HEK293 (cell line): ENCODE results near the gene DDOST.
A peak's percentile ranks its signal among the peaks of the same experiment; 100 is the strongest.

ENCODE experiments used
- CTCF ChIA-PET: fragments of 350-600 bp; formaldehyde crosslinking; extraction: SDS; loops from one replicate; lab custom pipeline; 2021; ENCODE audit warnings: antibody characterized with exemption; lab: Yijun Ruan, JAX
- POLR2A ChIA-PET: fragments of 300-600 bp; formaldehyde crosslinking; extraction: SDS; loops from one replicate; lab custom pipeline; 2020; ENCODE audit warnings: antibody characterized with exemption, inconsistent platforms; lab: Yijun Ruan, JAX
- H3K27ac ChIP-seq: fragments of 200-500 bp; sonication (Bioruptor generic); 2 replicates; pipeline ENCODE4 v1.5.1; 2014; ENCODE audit warnings: low read depth, low read length, control low read depth, inconsistent platforms; ENCODE audit errors: extremely low read depth
- H3K36me3 ChIP-seq, 2 experiments: fragments of 200-500 bp in 1 of 2; sonication (Bioruptor generic) in 1 of 2; 1 replicate in 1 of 2; 2 replicates in 1 of 2; pipeline ENCODE4 v1.5.1; 2014 to 2017; ENCODE audit warnings: inconsistent platforms in 2 of 2, low read length in 2 of 2; ENCODE audit not compliant: control insufficient read depth in 2 of 2, insufficient read depth in 1 of 2
- H3K4me1 ChIP-seq: fragments of 200-500 bp; sonication (Bioruptor generic); 2 replicates; pipeline ENCODE4 v1.5.1; 2014; ENCODE audit warnings: mild to moderate bottlenecking, low read length, inconsistent platforms; ENCODE audit not compliant: control insufficient read depth, insufficient read depth
- H3K4me3 ChIP-seq: 2 replicates; pipeline ENCODE4 v1.5.1; 2011; ENCODE audit warnings: low read depth, mild to moderate bottlenecking, control low read depth, low read length, moderate library complexity
- H3K9me3 ChIP-seq: fragments of 200-500 bp; sonication (Bioruptor generic); 2 replicates; pipeline ENCODE4 v1.5.1; 2014; ENCODE audit warnings: low read depth, low read length, inconsistent platforms; ENCODE audit not compliant: control insufficient read depth, insufficient read depth
- GLI2 ChIP-seq: fragments of 450-650 bp; formaldehyde crosslinking; IDR thresholded peaks from 2 replicates; pipeline ENCODE4; 2017; ENCODE audit warnings: missing biosample characterization, missing genetic modification characterization, low read depth, borderline replicate concordance
- MEIS1 ChIP-seq: sonication (generic); formaldehyde crosslinking; IDR thresholded peaks from 2 replicates; pipeline ENCODE4 v1.8.1; 2022; ENCODE audit warnings: missing genetic modification reagents, mild to moderate bottlenecking, borderline replicate concordance
- PRDM6 ChIP-seq: fragments of 450-650 bp; formaldehyde crosslinking; IDR thresholded peaks from 2 replicates; pipeline ENCODE4 v1.5.1; 2017; ENCODE audit warnings: missing biosample characterization, missing genetic modification characterization
- RBAK ChIP-seq: fragments of 450-650 bp; formaldehyde crosslinking; IDR thresholded peaks from 2 replicates; pipeline ENCODE4 v1.5.1; 2016; ENCODE audit warnings: missing biosample characterization, missing genetic modification characterization
- ZBTB21 ChIP-seq: fragments of 450-650 bp; formaldehyde crosslinking; IDR thresholded peaks from 2 replicates; pipeline ENCODE4 v1.5.1; 2017; ENCODE audit warnings: missing biosample characterization, missing genetic modification characterization
- ZBTB8A ChIP-seq: fragments of 450-650 bp; formaldehyde crosslinking; IDR thresholded peaks from 2 replicates; pipeline ENCODE4 v1.5.1; 2016; ENCODE audit warnings: missing biosample characterization, missing genetic modification characterization
- ZFP69B ChIP-seq: fragments of 450-650 bp; formaldehyde crosslinking; IDR thresholded peaks from 2 replicates; pipeline ENCODE4 v1.5.1; 2016; ENCODE audit warnings: missing biosample characterization, missing genetic modification characterization
- ZNF155 ChIP-seq: fragments of 450-650 bp; formaldehyde crosslinking; IDR thresholded peaks from 2 replicates; pipeline ENCODE4 v1.5.1; 2016; ENCODE audit warnings: missing biosample characterization, missing genetic modification characterization
- ZNF324 ChIP-seq: fragments of 450-650 bp; formaldehyde crosslinking; IDR thresholded peaks from 2 replicates; pipeline ENCODE4 v1.5.1; 2016; ENCODE audit warnings: missing biosample characterization, missing genetic modification characterization
- ZNF433 ChIP-seq: fragments of 450-650 bp; formaldehyde crosslinking; IDR thresholded peaks from 2 replicates; pipeline ENCODE4 v1.5.1; 2016; ENCODE audit warnings: missing biosample characterization, missing genetic modification characterization, low read depth
- ZNF610 ChIP-seq: fragments of 450-650 bp; formaldehyde crosslinking; IDR thresholded peaks from 2 replicates; pipeline ENCODE4 v1.5.1; 2016; ENCODE audit warnings: missing biosample characterization, missing genetic modification characterization, borderline replicate concordance
- ZNF621 ChIP-seq: fragments of 450-650 bp; formaldehyde crosslinking; IDR thresholded peaks from 2 replicates; pipeline ENCODE4 v1.5.1; 2017; ENCODE audit warnings: missing biosample characterization, missing genetic modification characterization
- ZNF624 ChIP-seq: fragments of 450-650 bp; formaldehyde crosslinking; IDR thresholded peaks from 2 replicates; pipeline ENCODE4 v1.5.1; 2017; ENCODE audit warnings: missing biosample characterization, missing genetic modification characterization
- ZNF664 ChIP-seq: fragments of 450-650 bp; formaldehyde crosslinking; IDR thresholded peaks from 2 replicates; pipeline ENCODE4 v1.5.1; 2016; ENCODE audit warnings: missing biosample characterization, missing genetic modification characterization
- TF ChIP-seq, protein P1 (sequence below): fragments of 450-650 bp; formaldehyde crosslinking; IDR thresholded peaks from 2 replicates; pipeline ENCODE4 v1.5.1; 2016; ENCODE audit warnings: missing biosample characterization, missing genetic modification characterization
- TF ChIP-seq, protein P2 (sequence below): fragments of 450-650 bp; formaldehyde crosslinking; IDR thresholded peaks from 2 replicates; pipeline ENCODE4 v1.5.1; 2016; ENCODE audit warnings: missing biosample characterization, missing genetic modification characterization, low read depth
- TF ChIP-seq, protein P3 (sequence below): fragments of 450-650 bp; formaldehyde crosslinking; optimal IDR thresholded peaks from 2 replicates; pipeline ENCODE3; 2016; ENCODE audit warnings: missing biosample characterization, mild to moderate bottlenecking, missing genetic modification characterization

The DDOST gene

DNA sequence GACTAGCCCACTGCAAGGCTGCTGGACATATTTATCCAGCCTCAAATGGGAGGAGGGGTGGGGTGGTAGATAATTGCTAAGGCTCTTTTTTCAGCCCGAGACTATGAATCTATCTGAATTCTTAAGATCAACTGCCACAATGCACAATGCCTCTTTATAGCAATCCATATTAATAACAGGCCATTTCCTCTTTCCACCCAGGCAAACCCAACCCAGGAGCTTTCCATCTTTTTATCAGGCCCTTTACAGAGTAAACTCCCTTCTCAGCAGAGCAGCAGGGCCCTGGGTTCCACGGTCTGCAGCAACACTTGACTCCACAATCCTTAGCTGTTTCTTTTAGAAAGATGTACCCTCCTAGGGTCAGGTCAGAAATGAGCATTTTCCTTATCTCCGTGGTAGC lies 806 bp downstream of the DDOST start:
- Histone ChIP-seq H3K27ac (peak overlapping the region; percentile 49; the same call in 1 of the 2 replicates), H3K9me3 (no peaks in the 10 kb centered on the region), H3K4me1 (no peaks in the 10 kb centered on the region), H3K36me3 (peaks cover 16 to 48% of the 10 kb centered on the region in 2 experiments), H3K4me3 (peak overlapping the region; percentile 72)
- TF ChIP-seq ZNF664 (tag by site-specific recombination) (no peak), ZNF324 (tag by site-specific recombination) (no peak), ZNF610 (tag by site-specific recombination) (no peak), GLI2 (tag by site-specific recombination) (no peak), ZNF155 (no peak), MEIS1 (CRISPR knock-in tag) (no peak), ZBTB21 (no peak), PRDM6 (no peak), ZNF433 (no peak), RBAK (no peak), ZNF624 (tag by site-specific recombination) (no peak), ZFP69B (tag by site-specific recombination) (no peak), ZNF621 (tag by site-specific recombination) (no peak)
- TF ChIP-seq, protein P1, sequence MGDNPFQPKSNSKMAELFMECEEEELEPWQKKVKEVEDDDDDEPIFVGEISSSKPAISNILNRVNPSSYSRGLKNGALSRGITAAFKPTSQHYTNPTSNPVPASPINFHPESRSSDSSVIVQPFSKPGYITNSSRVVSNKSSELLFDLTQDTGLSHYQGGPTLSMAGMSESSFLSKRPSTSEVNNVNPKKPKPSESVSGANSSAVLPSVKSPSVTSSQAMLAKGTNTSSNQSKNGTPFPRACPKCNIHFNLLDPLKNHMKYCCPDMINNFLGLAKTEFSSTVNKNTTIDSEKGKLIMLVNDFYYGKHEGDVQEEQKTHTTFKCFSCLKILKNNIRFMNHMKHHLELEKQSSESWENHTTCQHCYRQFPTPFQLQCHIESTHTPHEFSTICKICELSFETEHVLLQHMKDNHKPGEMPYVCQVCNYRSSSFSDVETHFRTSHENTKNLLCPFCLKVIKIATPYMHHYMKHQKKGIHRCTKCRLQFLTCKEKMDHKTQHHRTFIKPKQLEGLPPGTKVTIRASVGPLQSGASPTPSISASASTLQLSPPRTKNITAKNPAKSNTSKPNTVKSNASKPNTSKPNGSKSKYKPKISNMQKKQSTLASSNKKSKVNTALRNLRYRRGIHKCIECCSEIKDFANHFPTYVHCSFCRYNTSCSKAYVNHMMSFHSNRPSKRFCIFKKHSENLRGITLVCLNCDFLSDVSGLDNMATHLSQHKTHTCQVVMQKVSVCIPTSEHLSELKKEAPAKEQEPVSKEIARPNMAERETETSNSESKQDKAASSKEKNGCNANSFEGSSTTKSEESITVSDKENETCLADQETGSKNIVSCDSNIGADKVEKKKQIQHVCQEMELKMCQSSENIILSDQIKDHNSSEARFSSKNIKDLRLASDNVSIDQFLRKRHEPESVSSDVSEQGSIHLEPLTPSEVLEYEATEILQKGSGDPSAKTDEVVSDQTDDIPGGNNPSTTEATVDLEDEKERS (tag by site-specific recombination), result no peak
- TF ChIP-seq, protein P2, sequence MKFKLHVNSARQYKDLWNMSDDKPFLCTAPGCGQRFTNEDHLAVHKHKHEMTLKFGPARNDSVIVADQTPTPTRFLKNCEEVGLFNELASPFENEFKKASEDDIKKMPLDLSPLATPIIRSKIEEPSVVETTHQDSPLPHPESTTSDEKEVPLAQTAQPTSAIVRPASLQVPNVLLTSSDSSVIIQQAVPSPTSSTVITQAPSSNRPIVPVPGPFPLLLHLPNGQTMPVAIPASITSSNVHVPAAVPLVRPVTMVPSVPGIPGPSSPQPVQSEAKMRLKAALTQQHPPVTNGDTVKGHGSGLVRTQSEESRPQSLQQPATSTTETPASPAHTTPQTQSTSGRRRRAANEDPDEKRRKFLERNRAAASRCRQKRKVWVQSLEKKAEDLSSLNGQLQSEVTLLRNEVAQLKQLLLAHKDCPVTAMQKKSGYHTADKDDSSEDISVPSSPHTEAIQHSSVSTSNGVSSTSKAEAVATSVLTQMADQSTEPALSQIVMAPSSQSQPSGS (tag by site-specific recombination), result no peak
- TF ChIP-seq, protein P3, sequence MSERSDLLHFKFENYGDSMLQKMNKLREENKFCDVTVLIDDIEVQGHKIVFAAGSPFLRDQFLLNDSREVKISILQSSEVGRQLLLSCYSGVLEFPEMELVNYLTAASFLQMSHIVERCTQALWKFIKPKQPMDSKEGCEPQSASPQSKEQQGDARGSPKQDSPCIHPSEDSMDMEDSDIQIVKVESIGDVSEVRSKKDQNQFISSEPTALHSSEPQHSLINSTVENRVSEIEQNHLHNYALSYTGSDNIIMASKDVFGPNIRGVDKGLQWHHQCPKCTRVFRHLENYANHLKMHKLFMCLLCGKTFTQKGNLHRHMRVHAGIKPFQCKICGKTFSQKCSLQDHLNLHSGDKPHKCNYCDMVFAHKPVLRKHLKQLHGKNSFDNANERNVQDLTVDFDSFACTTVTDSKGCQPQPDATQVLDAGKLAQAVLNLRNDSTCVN, result no peak
- ChIA-PET POLR2A (interaction anchor here (1.3 to 2.4 kb wide), 4 partner anchors 10 to 37 kb away, joined by 7 to 24 read pairs (median 10); no protein-coding TSS in a partner anchor), CTCF (interaction anchor here (0.8 to 1.3 kb wide), 2 partner anchors 36 to 85 kb away, joined by 6 read pairs; no protein-coding TSS in a partner anchor)

GRCh38 chr1:20658166-20658915 lies 2.8 kb downstream of the DDOST start:
- ChIA-PET CTCF (interaction anchor here (0.7 kb wide), 1 partner anchor 9 kb away, joined by 3 read pairs; no protein-coding TSS in a partner anchor), POLR2A (no interaction called here)
- no peak overlapping the region for H3K27ac ChIP-seq
- no peaks in the 10 kb centered on the region for H3K9me3 ChIP-seq
- no peak for TF ChIP-seq ZBTB8A (tag by site-specific recombination)
- H3K4me3 ChIP-seq, result no peak overlapping the region
- peaks cover 27 to 68% of the 10 kb centered on the region in 2 experiments for H3K36me3 ChIP-seq
- no peaks in the 10 kb centered on the region for H3K4me1 ChIP-seq
